GM18870 (cell line): ENCODE measurements around the gene RPL37.
"Not testable (repeated sequence)": the region's sequence is repeated elsewhere in the genome, so short reads cannot be mapped to it uniquely, and the experiment has no call there.

Experiments used
- ATAC-seq: cut with Tn5 transposase; IDR thresholded peaks from one replicate; pipeline ENCODE4 v1.9.1; 2021; ENCODE audit warnings: moderate library complexity; ENCODE audit not compliant: unreplicated experiment

Gene RPL37

GRCh38 chr5:40797273-40798011 is 37.6 kb downstream of the RPL37 start:
- peak; percentile 52 for ATAC-seq

- no peak for ATAC-seq
Observed at GRCh38 chr5:40796487-40796889, 38.5 kb downstream of the RPL37 start.

DNA sequence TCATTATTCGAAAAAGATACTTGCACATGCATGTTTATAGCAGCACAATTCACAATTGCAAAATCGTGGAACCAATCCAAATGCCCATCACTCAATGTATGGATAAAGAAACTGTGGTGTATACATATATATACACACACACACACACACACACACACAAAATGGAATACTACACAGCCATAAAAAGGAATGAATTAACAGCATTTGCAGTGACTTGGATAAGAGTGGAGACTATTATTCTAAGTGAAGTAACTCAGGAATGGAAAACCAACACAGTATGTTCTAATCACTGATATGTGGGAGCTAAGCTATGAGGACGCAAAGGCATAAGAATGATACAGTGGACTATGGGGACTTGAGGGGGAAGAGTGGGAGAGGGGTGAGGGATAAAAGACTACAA is 40.1 kb downstream of the RPL37 start:
- not testable (repeated sequence) for ATAC-seq

- not testable (repeated sequence) for ATAC-seq
Observed at GRCh38 chr5:40794340-40794739, 40.7 kb downstream of the RPL37 start.

- not testable (repeated sequence) for ATAC-seq
Observed at GRCh38 chr5:40792691-40793090, 42.3 kb downstream of the RPL37 start.

DNA sequence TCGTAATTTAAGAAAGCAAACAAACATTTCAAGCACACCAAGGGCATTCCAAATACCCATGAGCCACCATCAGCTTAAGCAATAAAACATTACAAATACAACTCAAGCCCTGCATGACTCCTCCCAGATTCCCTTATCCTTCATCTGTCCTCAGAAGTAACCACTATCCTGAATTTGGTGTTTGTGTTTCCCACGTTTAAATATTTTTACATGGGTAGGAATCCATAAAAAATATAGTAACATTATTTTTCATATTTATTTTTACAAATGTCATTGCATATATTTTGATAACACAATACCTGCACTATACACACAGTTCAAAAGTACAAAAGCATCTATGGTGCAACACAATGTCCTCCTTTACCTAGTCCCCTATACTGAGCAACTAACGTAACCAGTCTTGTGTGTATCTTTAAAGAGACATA is 43.3 kb downstream of the RPL37 start:
- ATAC-seq: no peak

DNA sequence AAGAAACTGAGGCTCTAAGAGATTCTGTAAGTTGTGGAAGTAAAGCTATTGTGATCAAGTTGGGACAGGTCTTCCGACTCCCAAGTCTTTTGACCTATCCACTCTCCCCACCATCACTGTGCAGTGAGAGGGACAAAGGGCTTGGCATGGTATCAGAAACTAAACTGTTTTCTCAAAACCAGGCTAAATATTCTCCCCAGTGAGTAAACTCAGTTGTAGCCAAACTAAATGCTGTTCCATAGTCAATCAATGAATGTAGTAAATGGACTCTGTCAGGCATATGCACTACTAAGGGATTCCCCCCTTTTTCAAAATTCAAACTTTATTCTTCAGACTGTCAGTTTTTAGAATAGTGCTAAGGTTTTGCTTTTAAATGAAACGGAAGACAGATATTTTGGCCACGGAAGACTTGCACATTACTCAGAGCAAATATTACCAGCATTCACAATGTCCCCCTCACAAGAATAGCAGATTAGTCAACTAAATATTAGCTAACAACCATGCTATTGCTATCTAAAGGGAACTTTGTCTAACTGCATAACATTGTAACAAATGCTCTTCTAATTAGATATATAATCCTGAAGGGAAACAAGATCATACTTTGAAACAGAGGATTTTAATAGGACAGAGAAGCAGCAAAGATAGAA is 44.0 kb downstream of the RPL37 start:
- ATAC-seq: no peak

- not testable (repeated sequence) for ATAC-seq
Observed at GRCh38 chr5:40788941-40789340, 46.1 kb downstream of the RPL37 start.

DNA sequence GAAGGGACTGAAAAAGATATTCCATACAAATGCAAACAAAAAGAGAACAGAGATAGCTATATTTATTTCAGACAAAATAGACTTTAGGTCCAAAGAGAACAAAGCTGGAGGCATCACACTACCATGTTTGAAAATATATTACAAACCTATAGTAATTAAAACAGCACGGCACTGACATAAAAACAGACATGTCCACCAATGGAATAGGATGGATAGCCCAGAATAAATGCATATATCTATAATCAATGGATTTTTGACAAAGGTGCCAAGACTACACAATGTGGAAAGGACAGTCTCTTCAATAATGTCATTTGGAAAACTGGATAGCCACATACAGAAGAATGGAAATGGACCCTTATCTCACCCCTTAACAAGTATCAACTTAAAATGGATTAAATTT is 47.0 kb downstream of the RPL37 start:
- ATAC-seq: no peak

GRCh38 chr5:40786664-40787063 is 48.4 kb downstream of the RPL37 start:
- ATAC-seq: not testable (repeated sequence)

GRCh38 chr5:40784916-40785315 is 50.1 kb downstream of the RPL37 start:
- ATAC-seq: no peak

DNA sequence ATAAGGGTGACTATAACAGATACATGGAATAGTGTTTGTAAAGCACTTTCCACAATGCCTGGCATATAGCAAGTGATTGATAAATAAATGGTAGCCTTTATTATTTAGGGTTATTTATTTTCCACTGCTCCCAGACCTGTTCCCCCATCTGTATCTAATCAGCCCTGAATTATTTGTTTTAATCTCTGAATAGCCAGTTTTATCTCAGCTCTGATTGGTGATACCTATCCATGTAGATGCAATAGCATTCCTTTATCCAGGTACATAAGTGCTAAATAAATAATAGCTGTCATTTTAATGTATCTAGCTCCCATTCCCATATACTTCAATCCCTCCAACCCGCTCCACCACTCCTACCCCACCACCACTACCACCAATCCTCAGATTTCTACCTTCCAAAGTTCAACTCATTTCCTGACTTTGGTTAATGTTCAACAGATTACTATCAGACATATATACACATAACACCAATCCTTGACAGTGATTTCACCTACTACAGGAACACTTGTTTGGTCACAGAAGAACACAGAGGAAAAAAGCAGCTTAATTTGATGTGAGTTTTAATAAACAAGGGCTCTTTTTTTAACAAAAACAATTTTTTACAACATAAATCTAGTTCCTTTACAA is 50.9 kb downstream of the RPL37 start:
- ATAC-seq: no peak

DNA sequence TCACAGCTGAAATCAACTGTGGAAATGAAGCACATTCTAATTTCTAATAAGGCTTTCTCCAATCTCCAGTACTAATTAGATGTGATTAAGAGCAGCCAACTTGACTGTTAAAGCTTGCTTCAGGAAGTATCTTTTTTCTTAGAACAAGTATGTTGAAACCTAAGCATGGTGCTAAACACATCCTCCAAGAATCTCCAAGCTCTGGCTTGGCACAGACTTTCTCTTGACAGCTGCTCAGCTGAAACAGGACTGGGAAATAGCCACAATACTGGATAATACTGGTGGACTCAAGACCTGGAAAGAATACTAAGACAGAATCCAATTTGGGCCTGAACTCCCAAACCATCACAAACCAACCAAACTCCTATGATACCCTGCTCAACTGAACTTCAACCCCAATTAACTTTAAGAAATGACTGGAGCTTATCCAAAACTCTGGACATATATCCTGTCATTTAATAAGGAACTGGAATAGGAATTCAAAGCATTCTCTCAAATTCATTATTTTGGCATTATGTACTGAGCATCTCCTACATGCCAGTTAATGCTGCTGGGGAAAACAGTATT is 53.1 kb downstream of the RPL37 start:
- no peak for ATAC-seq

GRCh38 chr5:40780858-40781257 is 54.2 kb downstream of the RPL37 start:
- no peak for ATAC-seq

DNA sequence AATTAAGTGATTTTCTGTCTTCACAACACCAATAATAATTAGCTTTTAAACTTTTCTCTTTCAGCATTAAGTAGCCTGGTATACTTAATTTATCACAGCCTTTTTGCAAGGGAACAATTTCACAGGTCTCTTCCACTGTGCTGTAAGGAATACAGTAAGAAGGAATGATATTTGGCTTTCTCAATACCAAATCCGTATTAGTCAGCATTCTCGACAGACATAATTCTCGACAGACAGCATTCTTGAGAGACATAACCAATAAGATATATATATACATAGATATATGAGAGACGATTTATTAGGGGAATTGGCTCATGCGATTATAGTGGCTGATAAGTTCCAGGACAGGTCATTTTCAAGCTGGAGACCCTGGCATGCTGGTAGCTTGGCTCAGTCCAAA is 54.8 kb downstream of the RPL37 start:
- ATAC-seq: no peak

DNA sequence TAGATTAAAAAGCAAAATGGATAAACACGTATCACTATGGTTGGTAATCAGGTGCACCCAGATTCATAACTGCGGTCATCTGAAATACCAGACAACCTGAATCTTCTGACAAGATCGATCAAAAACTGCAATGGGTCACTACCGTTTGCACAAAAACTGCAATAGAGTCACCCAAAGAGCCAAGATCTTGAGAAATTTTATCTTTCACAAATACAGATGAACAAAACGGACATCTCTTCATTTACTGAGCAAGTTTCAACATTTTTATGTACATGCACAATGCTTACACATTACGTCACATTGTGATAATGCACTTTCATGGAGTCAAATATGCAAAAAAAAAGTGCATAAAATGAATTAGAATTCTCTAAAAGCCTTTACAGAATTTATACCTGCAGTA is 55.5 kb downstream of the RPL37 start:
- ATAC-seq: no peak

GRCh38 chr5:40778133-40778532 is 56.9 kb downstream of the RPL37 start:
- no peak for ATAC-seq

DNA sequence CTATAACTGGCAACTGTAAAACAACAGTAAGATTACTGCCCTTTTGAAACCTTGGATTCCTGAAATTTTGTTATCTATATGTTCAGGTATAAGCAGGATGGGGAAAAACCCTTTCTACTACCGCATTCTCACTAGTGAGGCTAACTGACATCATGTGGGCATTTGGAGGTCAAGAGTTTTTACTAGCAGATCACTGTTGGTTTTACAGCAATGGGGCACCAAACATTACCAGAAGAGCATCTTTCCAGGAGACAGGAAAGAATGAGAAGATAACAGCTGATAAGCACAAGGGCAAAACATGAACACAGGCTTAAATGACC is 58.4 kb downstream of the RPL37 start:
- no peak for ATAC-seq

GRCh38 chr5:40775846-40776657 is 59.0 kb downstream of the RPL37 start:
- ATAC-seq: no peak
